ENCODE results near the gene SEMA3D.

GRCh38 chr7:85221796-85222195 lies 34.9 kb upstream of the SEMA3D start:
- TF ChIP-seq CTCF (IDR thresholded peaks at IDR 0.05) = no peak
- no peak for TF ChIP-seq POLR2A (IDR thresholded peaks at IDR 0.05)
